ENCODE data around the gene HAVCR1. TPM values are rescaled to one million over a fixed set of nuclear protein-coding genes. Genes with fewer than 3 reads are reported as not detected.
A peak's percentile ranks its signal among the peaks of the same experiment; 100 is the strongest.

HAVCR1 gene
- total and polyA plus RNA-seq, 2 experiments from 2014 or later, result not detected

GRCh38 chr5:157107508-157107907, 48.6 kb upstream of the HAVCR1 start (continued):
- TF ChIP-seq CTCF (conservative IDR thresholded peaks at IDR 0.05; ENCODE audit: low read depth in 2 of 2) (no peak), JUNB (IDR thresholded peaks at IDR 0.05; ENCODE audit: unreplicated experiment) (no peak), STAT1 (IDR thresholded peaks at IDR 0.05; ENCODE audit: unreplicated experiment) (no peak), CREB1 (CRISPR knock-in tag; IDR thresholded peaks at IDR 0.05; ENCODE audit: low read depth) (no peak), ZNF331 (CRISPR knock-in tag; IDR thresholded peaks at IDR 0.05; ENCODE audit: low read depth) (no peak), NANOG (IDR thresholded peaks at IDR 0.05; ENCODE audit: borderline replicate concordance) (no peak), POLR2AphosphoS5 (IDR thresholded peaks at IDR 0.05; ENCODE audit: low read depth) (no peak), EZH2phosphoT487 (IDR thresholded peaks at IDR 0.05; ENCODE audit: unreplicated experiment) (no peak)

GRCh38 chr5:157106630-157107461, 47.9 kb upstream of the HAVCR1 start:
- no peaks in the 10 kb centered on the region for H3K27me3 Mint-ChIP-seq (ENCODE audit: insufficient read depth, low read depth, poor library complexity)
- no peak overlapping the region for H3K4me3 Mint-ChIP-seq
- H3K4me1 ChIP-seq (ENCODE audit: insufficient read depth), result no peaks in the 10 kb centered on the region
- no peaks in the 10 kb centered on the region for H3F3A ChIP-seq (replicated peaks; ENCODE audit: low read depth)
- no peak overlapping the region for H3K4me2 ChIP-seq
- H3K27ac ChIP-seq (ENCODE audit: low read depth), result no peak overlapping the region
- no peak overlapping the region for H3K4me3 ChIP-seq
- DNase-seq (ENCODE audit: low spot score) (no peak), ATAC-seq (no peak)
- H3K27me3 ChIP-seq (ENCODE audit: insufficient read depth), result no peaks in the 10 kb centered on the region
- H3K36me3 ChIP-seq (ENCODE audit: insufficient read depth), result no peaks in the 10 kb centered on the region
- no peaks in the 10 kb centered on the region for H3K9me3 Mint-ChIP-seq
- H3K27ac Mint-ChIP-seq, result no peak overlapping the region
- H3K9me2 ChIP-seq (ENCODE audit: insufficient read depth), result no peaks in the 10 kb centered on the region
- H2AFZ ChIP-seq, result peak overlapping the region; percentile 34; the same call in 1 of the 2 replicates
- no peaks in the 10 kb centered on the region for H3K79me2 ChIP-seq (replicated peaks; ENCODE audit: insufficient read depth)
- H3K4me1 Mint-ChIP-seq, result no peaks in the 10 kb centered on the region
- no peaks in the 10 kb centered on the region for H4K20me1 ChIP-seq (replicated peaks; ENCODE audit: insufficient read depth)
- no peaks in the 10 kb centered on the region for H3K36me3 Mint-ChIP-seq (ENCODE audit: low read depth)
- TF ChIP-seq ETS1 (IDR thresholded peaks at IDR 0.05), result no peak
- no peak for TF ChIP-seq ZNF114 (CRISPR knock-in tag; IDR thresholded peaks at IDR 0.05)
- no peak for TF ChIP-seq EZH2phosphoT487 (IDR thresholded peaks at IDR 0.05; ENCODE audit: unreplicated experiment)
- no peak for TF ChIP-seq CTCF (conservative IDR thresholded peaks at IDR 0.05; ENCODE audit: low read depth in 2 of 2)
- TF ChIP-seq CREB1 (CRISPR knock-in tag; IDR thresholded peaks at IDR 0.05; ENCODE audit: low read depth), result no peak
- TF ChIP-seq ZNF331 (CRISPR knock-in tag; IDR thresholded peaks at IDR 0.05; ENCODE audit: low read depth), result no peak
- TF ChIP-seq JUNB (IDR thresholded peaks at IDR 0.05; ENCODE audit: unreplicated experiment), result no peak
- TF ChIP-seq EZH2 (IDR thresholded peaks at IDR 0.05; ENCODE audit: low read depth, unreplicated experiment), result no peak
- TF ChIP-seq ZNF462 (CRISPR knock-in tag; IDR thresholded peaks at IDR 0.05), result no peak
- no peak for TF ChIP-seq NANOG (IDR thresholded peaks at IDR 0.05; ENCODE audit: borderline replicate concordance)
- TF ChIP-seq STAT1 (IDR thresholded peaks at IDR 0.05; ENCODE audit: unreplicated experiment), result no peak
